HEK293 (cell line): ENCODE measurements around the gene PDZD8.

ENCODE experiments used
- YY1 ChIP-seq: fragments of 450-650 bp; formaldehyde crosslinking; IDR thresholded peaks from 2 replicates; pipeline ENCODE4 v1.5.1; 2018; ENCODE audit warnings: missing biosample characterization, missing genetic modification characterization
- ZBTB8A ChIP-seq: fragments of 450-650 bp; formaldehyde crosslinking; IDR thresholded peaks from 2 replicates; pipeline ENCODE4 v1.5.1; 2016; ENCODE audit warnings: missing biosample characterization, missing genetic modification characterization

DNA sequence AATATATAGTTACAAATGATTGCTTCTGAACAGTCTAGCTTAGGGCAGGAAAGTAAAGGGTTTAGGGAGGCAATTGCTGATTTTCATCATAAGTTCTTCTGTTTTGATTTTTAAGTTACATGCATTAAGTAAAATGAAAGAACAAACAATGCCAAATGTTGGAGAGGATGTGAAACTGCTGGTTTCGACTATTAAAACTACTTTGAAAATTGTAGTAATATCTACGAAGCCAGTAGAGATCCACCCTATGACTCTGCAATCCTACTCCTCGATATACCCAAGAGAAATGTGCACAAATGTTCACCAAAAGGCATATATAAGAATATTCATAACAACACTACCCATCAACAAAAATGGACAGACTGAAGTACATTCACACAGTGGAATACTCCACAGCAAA is 24.3 kb downstream of the PDZD8 start:
- TF ChIP-seq ZBTB8A (tag by site-specific recombination) (no peak), YY1 (tag by site-specific recombination) (no peak)
